MM.1S (cell line): ENCODE data around the gene TBKBP1.

Experiments
- CTCF ChIP-seq: fragments of 300-600 bp; sonication (generic); IDR thresholded peaks from 2 replicates; pipeline ENCODE4 v1.5.1; 2016; ENCODE audit warnings: antibody characterized with exemption, low read length, mixed read lengths
- EZH2 ChIP-seq: fragments of 300-600 bp; sonication (generic); optimal IDR thresholded peaks from 2 replicates; pipeline ENCODE3; 2017; ENCODE audit warnings: low read depth, mild to moderate bottlenecking, antibody characterized with exemption, low read length, mixed read lengths
- EZH2phosphoT487 ChIP-seq: fragments of 300-600 bp; sonication (generic); IDR thresholded peaks from 2 replicates; pipeline ENCODE4 v1.6.1; 2018; ENCODE audit warnings: antibody characterized with exemption, low read length

- TF ChIP-seq EZH2phosphoT487 (no peak), CTCF (no peak), EZH2 (no peak)
These were observed 8.5 kb downstream of the TBKBP1 start for GRCh38 chr17:47702391-47702995.
